ENCODE measurements around the gene ALOX15. TPM values are rescaled to one million over a fixed set of nuclear protein-coding genes. Genes with fewer than 3 reads are reported as not detected.

Gene ALOX15
- total and polyA plus RNA-seq, 10 of the 15 experiments (the other 5 are each of a cell fraction or from before 2014, with no cell fraction given): 0.05 to 1.0 (median 0.24) TPM

GRCh38 chr17:4617590-4618351 lies 23.7 kb downstream of the ALOX15 start (continued):
- no peak for TF ChIP-seq CEBPB (IDR thresholded peaks at IDR 0.05; ENCODE audit: borderline replicate concordance in 1 of 2, low read depth in 2 of 2, low read length in 2 of 2)
- TF ChIP-seq SUZ12 (IDR thresholded peaks at IDR 0.05; ENCODE audit: unreplicated experiment): no peak
- TF ChIP-seq CTCF (IDR thresholded peaks at IDR 0.05 in 2 of 3, conservative IDR thresholded peaks at IDR 0.05 in 1 of 3; ENCODE audit: control insufficient read depth in 2 of 3, extremely low read depth in 1 of 3, insufficient read depth in 1 of 3, low read depth in 3 of 3, low read length in 3 of 3): no peak
- no peak for TF ChIP-seq STAT1 (conservative IDR thresholded peaks at IDR 0.05)
- no peak for TF ChIP-seq MYB (IDR thresholded peaks at IDR 0.05; ENCODE audit: borderline replicate concordance, low read depth, low read length)
- TF ChIP-seq ZBTB33 (IDR thresholded peaks at IDR 0.05): no peak
- no peak for TF ChIP-seq E2F8 (IDR thresholded peaks at IDR 0.05; ENCODE audit: low read depth, partially characterized antibody)
